GM19193 (cell line): ENCODE data around the gene LSM14B.

ENCODE experiments used
- POLR2A ChIP-seq: IDR thresholded peaks from 4 replicates; pipeline ENCODE4 v1.6.1; 2011; ENCODE audit not compliant: insufficient read depth, insufficient read length; ENCODE audit errors: extremely low read depth

Gene LSM14B

DNA sequence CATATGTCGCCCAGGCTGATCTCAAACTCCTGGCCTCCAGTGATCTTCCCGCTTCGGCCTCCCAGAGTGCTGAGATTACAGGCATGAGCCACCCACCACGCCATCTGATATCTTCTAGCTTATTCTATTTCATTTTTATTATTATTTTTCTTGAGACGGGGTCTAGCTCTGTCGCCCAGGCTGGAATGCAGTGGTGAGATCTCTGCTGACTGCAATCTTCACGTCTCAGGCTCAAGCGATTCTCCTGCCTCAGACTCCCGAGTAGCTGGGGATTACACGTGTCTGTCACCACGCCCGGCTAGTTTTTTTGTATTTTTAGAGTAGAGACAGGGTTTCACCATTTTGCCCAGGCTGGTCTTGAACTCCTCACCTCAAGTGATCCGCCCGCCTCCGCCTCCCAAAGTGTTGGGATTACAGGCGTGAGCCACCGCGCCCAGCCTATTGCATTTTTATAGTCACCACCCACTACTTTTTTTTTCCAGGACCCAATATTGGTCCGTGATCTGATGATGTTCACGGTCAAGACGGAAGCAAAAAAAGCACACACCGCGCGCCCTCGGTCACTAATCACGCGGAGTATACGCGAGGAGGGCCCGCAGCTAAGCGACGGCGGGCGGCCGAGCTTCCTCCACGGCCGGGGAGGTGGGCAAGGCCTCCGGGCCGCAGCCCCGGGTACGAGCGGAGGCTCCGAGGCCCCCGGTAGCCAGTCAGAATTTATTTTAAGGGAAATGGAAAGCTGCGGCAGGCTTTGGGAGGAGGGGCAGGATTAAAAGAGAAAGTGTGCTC lies 1.1 kb upstream of the LSM14B start:
- TF ChIP-seq POLR2A = peak; percentile 45

DNA sequence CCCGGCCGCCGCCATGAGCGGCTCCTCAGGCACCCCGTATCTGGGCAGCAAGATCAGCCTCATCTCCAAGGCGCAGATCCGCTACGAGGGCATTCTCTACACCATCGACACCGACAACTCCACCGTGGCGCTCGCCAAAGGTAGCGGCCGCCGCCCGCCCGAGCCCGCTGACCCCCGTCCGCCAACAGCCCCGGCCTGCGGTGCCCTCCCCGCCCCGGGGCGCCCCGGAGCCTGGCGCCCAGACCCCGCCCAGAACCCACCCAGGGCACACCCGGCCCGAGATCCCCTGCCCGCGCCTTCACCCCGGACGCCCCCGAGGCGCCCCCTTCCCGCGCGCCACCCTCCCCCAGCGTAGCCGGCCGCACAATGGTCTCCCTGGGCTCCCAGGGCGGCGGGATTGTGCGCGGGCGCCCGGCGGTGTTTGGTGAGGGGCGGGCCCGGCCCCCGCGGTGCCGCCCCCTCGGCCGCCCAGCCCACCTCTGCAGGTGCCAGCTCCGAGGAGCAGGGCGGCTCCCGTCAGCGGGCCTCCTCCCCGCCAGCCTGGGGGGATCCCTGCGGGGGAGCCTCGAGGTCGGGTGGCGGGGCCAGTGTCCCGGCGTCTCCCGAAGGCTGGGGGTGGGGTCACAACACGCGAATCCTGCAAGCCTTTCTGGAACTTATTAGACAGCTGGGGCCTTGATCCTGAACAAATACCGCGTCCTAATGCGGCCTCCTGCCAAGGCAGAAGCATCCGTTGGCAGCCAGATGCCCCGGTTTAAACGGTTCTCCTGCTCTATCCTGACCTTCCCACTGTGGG lies 577 bp downstream of the LSM14B start:
- peak; percentile 11 for TF ChIP-seq POLR2A

DNA sequence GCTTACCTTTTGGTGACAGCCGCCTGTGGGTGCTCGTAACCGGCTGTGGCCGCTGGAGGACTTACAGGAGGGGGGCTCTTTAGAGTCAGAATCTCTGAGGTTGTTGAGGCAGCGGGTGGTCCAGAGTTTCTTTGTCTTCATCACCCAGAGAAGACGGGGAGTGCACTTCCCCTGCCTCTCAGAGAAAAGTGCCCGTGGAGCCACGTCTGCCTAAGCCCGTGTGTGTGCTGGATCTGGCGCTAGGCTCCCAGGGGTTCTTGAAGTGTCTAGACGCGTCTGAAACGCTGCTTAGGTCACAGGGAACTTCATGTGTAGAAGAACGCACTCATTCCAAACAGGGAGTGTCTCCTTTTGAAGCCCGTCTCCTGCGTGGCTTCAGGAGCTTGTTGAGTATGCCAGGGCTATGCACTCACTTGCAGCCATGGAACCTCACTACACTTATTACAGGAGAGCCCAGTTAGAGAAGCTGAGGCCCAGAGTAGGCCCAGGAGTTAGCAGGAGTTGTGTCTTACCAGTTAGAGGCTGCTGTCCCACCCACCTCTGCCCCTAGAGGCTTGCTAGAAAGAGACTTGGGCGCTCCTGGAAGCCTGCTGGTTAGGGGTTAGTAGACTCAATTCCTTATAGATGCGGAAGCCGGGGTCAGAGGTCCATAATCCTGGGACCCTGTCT lies 1.3 kb downstream of the LSM14B start:
- no peak for TF ChIP-seq POLR2A

DNA sequence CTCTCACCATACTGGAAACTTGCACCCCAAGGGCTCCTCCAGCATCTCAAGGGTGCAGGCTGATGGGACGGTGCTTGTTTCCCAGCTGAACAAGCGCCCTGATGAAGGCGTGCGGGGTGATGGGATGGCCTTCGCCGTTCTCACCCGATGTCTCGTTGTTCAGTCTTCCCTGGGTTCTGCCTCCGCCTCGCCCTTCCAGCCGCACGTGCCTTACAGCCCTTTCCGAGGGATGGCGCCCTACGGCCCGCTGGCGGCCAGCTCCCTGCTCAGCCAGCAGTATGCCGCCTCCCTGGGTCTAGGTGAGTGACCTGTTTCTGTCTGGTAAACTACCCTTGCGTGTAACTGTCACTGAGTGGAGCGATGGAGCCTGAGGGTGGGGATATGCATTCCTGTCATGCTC lies 3.9 kb downstream of the LSM14B start:
- TF ChIP-seq POLR2A = no peak

DNA sequence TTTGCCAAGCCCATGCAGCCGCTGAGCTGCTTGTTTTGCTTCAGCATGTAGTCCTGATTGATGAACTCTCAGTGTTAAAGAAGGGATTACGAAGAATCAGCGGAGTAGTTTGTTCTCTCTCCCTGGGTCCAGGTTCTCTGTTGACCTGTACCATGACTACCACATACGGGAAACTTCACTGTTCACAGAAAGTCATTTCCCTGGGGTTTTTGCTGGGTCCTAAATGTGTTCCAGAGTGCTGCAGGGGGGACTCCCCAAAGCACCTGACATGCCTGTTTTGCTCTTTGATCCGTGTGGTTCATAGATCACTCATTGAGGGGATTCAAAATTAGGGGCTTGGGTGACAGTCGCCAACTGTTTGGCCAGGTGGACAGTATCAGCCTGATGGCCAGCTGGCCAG lies 5.5 kb downstream of the LSM14B start:
- no peak for TF ChIP-seq POLR2A

DNA sequence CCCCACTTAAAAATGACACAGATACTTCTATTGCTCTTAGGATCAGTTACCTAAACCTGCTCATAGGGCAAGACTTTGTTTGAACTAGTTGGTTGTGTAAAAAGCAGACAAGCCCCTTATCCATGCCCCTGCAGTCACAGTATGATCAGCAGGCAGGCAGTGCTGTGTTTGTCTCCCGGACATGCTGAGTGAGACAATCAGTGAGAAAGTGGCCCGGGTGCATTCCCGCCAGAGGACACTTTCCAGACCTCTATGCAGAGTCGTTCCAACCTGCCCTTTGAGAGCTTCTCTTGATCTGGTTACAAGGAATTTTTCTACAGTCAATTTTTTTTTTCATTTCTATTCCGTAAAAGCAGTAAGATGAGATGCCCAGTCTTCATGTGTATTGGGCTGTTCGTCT lies 6.2 kb downstream of the LSM14B start:
- no peak for TF ChIP-seq POLR2A

DNA sequence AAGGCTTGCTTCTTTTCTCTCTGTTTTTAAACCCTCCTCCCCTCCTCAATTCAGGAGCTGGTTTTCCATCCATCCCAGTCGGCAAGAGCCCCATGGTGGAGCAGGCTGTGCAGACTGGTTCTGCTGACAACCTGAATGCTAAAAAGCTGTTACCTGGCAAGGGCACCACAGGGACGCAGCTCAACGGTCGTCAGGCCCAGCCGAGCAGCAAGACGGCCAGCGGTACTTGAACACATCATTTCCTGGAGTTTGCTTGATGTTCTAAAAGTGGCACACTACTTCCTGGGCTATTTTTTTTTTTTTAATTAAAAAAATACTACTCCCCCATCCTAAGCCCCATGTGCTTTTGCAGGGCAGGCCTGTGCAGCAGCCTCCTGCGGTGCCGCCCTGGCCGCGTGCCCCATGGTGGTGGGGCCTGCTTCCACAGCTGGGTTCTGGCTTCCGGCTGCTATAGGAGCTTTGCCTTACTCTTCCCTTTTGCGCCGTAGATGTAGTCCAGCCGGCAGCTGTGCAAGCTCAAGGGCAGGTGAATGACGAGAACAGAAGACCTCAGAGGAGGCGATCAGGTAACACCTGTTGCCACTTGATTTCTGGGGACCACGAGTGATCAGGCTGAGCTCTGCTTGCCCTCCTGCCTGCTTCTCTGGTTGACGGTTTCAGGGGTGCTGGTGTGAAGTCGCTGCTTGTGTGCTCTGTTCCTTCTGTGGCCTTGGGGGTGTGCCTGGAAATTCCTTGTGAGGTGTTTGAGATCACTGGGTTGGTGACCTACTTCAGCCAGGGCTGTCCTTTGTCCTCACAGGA lies 7.7 kb downstream of the LSM14B start:
- TF ChIP-seq POLR2A = no peak

DNA sequence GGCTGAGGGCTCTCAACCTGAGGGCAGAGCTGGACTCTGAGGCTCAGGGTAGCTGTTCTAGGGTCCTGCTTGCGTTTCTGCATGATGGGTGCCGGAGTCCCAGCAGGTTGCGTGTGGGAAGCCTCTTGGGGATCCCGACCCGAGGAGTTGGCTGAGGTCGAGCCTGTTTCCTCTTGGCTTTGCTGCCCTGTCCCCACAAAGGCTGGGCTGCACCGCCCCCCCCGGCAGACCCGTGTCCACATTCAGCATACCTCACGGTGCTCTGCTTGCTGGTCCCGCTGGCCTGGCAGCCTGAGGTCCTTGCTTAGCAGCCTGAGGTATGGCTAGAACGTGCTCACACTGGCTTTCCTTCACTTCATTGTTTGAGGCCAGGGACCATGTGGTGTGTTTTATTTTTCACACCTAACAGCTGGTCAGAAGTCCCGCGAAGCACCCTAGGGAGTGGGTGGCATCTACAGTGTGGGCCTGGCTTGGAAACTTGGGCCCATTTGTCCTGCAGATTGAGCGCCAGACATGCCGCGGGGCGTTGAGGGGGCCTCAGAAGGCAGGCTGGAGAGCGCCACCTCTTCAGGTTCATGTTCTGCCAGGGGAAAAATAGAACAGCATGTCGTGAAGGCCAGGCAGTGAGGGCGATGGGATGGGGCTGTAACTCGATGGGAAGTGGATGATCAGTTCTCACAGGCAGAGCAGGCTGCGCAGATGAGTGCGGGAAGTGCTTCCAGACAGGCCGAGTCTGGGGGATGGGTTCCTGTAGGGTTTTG lies 9.5 kb downstream of the LSM14B start:
- no peak for TF ChIP-seq POLR2A

DNA sequence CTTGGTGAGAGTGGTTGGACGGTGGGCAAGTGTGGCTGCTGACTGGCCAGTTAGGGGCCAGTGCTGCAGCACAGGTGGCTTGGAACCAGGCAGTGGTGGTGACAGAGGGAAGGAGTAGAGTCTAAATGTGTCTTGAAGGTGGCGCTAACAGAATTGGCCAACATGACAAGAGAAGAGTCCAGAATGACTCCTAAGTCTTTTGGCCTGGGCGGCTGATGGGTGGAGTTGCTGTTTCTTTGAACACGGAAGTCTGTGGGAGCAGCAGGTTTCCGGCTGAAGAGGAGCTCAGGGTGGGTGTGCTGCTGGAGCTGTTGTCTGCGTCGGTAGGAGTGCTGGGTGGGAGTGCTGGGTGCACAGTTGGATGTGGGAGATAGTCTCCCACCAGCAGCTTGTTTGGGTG lies 10.1 kb downstream of the LSM14B start:
- TF ChIP-seq POLR2A = no peak

DNA sequence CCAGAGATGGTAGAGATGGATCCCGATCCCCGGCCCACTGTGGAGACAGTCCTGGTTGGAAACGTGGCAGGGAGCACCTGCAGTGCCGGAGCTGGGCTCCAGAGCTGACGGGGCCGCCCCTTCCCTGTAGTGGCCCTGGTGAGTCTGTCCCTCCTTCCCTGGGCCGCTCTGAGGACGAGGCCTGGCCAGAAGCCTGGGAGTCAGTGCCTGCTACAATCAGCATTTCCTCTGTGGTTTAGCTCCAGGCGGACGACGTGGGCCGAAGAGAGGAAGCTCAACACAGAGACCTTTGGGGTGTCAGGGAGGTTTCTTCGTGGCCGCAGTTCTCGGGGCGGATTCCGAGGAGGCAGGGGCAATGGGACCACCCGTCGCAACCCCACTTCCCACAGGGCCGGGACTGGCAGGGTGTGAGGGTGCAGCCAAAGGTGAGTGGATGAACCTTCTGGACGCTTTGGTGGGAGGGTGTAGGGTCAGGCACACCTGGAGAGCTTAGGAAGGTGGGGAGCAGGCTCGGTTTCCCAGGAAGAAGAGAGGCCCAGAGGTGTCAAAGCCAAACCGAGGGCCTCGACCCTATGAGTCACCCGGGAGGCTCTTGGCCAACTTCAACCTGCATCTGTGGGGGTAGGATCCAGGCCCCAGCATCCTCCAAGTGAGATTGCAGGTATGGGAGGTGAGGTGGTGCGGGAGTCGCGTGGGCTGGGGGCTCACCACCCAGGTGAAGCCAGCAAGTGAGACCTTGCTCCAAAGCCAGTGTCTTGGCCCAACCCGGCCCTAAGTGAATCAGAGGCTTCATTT lies 11.0 kb downstream of the LSM14B start:
- TF ChIP-seq POLR2A = no peak

DNA sequence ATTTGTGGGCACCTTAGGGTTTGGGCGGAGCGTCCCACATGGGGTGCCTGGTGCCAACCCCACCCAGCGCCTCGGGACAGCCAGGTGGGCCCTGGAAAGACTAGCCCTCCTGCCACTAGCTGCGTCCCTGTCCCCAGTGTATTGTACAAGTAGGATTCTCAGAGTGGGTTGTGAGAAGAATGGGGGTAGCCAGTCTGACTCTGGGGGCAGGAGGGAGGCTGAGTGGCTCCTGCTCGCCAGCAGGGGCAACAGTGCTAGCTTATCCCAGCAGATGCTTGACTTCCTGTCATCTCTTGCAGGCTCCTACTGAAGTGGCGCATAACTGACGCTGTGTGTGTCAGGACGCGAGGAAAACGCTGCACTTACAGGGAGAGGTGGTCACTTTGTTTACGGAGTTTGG lies 11.6 kb downstream of the LSM14B start:
- TF ChIP-seq POLR2A = no peak

DNA sequence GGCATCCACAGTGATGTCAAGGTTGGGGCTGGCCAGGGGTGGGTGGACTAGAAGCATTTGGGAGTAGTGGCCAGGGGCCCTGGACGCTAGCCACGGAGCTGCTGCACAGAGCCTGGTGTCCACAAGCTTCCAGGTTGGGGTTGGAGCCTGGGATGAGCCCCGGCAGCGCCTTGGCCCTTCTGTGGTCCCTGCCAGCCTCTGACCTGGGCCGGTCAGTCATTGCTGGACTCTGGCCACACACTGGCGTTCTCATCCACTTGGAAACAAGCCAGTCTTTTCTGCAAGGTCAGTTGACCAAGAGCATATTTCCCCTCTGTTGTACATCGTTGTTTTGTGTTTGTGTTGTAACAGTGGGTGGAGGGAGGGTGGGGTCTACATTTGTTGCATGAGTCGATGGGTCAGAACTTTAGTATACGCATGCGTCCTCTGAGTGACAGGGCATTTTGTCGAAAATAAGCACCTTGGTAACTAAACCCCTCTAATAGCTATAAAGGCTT lies 12.5 kb downstream of the LSM14B start:
- no peak for TF ChIP-seq POLR2A
